HUES64 (cell line): ENCODE measurements around the gene MEGF6.

Source experiments
- H3K27ac ChIP-seq: 2 replicates; pipeline ENCODE4 v1.7.0; 2013; ENCODE audit warnings: low read depth, low read length, inconsistent platforms
- H3K27me3 ChIP-seq: 2 replicates; pipeline ENCODE4 v1.6.1; 2013; ENCODE audit warnings: mild to moderate bottlenecking, low read length; ENCODE audit not compliant: insufficient read depth
- H3K36me3 ChIP-seq: 2 replicates; pipeline ENCODE4 v1.6.1; 2013; ENCODE audit warnings: mild to moderate bottlenecking, low read length; ENCODE audit not compliant: insufficient read depth
- H3K4me1 ChIP-seq: 2 replicates; pipeline ENCODE4 v1.6.1; 2013; ENCODE audit warnings: mild to moderate bottlenecking, low read length, moderate library complexity; ENCODE audit not compliant: insufficient read depth
- H3K4me3 ChIP-seq: 2 replicates; pipeline ENCODE4 v1.5.1; 2013; ENCODE audit warnings: mild to moderate bottlenecking, low read length, moderate library complexity
- H3K9ac ChIP-seq: 2 replicates; pipeline ENCODE4 v1.6.1; 2013; ENCODE audit warnings: mild to moderate bottlenecking, low read depth, low read length
- H3K9me3 ChIP-seq: 2 replicates; pipeline ENCODE4 v1.6.1; 2013; ENCODE audit warnings: low read depth, low read length; ENCODE audit not compliant: insufficient read depth
- WGBS: fragments of 150-250, 120-280 bp; methylation state at CpG from one replicate; pipeline ENCODE4 v1.1.7; 2013; ENCODE audit warnings: missing lambda C conversion rate; 5-methylcytosine and 5-hydroxymethylcytosine counted together

MEGF6 gene

GRCh38 chr1:3597599-3597964 lies 13.7 kb downstream of the MEGF6 start:
- Histone ChIP-seq H3K4me3 (no peak overlapping the region), H3K9me3 (no peaks in the 10 kb centered on the region), H3K27me3 (no peaks in the 10 kb centered on the region), H3K36me3 (no peaks in the 10 kb centered on the region; the same call in 1 of the 2 replicates), H3K27ac (no peak overlapping the region), H3K4me1 (peaks cover 20% of the 10 kb centered on the region), H3K9ac (peak overlapping the region; percentile 22; the same call in 1 of the 2 replicates)
- WGBS: 65% methylated on average over 11 of the region's 11 CpGs

- Histone ChIP-seq H3K27ac (0 out of 2 replicates have a peak overlapping the region, but pooled peaks have one; percentile 18), H3K27me3 (no peaks in the 10 kb centered on the region), H3K9ac (peak overlapping the region; percentile 19; the same call in 1 of the 2 replicates), H3K4me1 (peaks cover 20% of the 10 kb centered on the region), H3K4me3 (no peak overlapping the region), H3K36me3 (no peaks in the 10 kb centered on the region; the same call in 1 of the 2 replicates), H3K9me3 (no peaks in the 10 kb centered on the region)
- WGBS: 92% methylated on average over 29 of the region's 29 CpGs
These were observed 14.4 kb downstream of the MEGF6 start for GRCh38 chr1:3596663-3597598.

DNA sequence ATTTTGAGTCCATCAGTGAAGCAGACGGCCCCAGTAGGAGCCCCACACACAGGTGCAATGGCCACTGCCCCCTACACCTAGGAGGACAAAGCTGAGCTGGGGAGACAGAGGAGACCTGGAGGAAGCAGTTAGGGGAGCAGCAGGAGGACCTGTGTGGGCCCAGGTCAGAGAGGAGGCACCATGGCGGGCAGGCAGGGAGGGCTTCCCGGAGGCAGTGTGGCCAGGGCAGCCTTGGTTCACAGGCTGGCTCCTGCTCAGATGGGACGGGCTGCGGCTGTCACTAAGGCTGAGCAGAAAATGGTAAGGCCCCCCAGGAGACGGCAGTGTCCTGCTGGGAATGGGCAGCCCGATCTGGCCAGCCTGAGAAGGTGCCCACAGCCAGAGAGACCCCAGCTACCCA lies 15.4 kb downstream of the MEGF6 start:
- peaks cover 20% of the 10 kb centered on the region for H3K4me1 ChIP-seq
- no peak overlapping the region; the same call in 1 of the 2 replicates for H3K9ac ChIP-seq
- no peaks in the 10 kb centered on the region; the same call in 1 of the 2 replicates for H3K36me3 ChIP-seq
- no peak overlapping the region for H3K27ac ChIP-seq
- no peaks in the 10 kb centered on the region for H3K9me3 ChIP-seq
- no peak overlapping the region for H3K4me3 ChIP-seq
- H3K27me3 ChIP-seq: no peaks in the 10 kb centered on the region
- WGBS: 91% methylated on average over 7 of the region's 7 CpGs

GRCh38 chr1:3594706-3595377 lies 16.5 kb downstream of the MEGF6 start:
- Histone ChIP-seq H3K4me3 (no peak overlapping the region), H3K9me3 (no peaks in the 10 kb centered on the region), H3K9ac (no peak overlapping the region), H3K27ac (no peak overlapping the region), H3K27me3 (no peaks in the 10 kb centered on the region), H3K36me3 (no peaks in the 10 kb centered on the region; the same call in 1 of the 2 replicates), H3K4me1 (peaks cover 23% of the 10 kb centered on the region)
- 91% methylated on average over 31 of the region's 31 CpGs for WGBS

GRCh38 chr1:3593745-3594144 lies 17.6 kb downstream of the MEGF6 start:
- Histone ChIP-seq H3K9me3 (no peaks in the 10 kb centered on the region), H3K4me1 (peaks cover 21% of the 10 kb centered on the region), H3K27me3 (no peaks in the 10 kb centered on the region), H3K9ac (no peak overlapping the region), H3K4me3 (no peak overlapping the region), H3K27ac (no peak overlapping the region), H3K36me3 (no peaks in the 10 kb centered on the region; the same call in 1 of the 2 replicates)
- WGBS: 79% methylated on average over 10 of the region's 10 CpGs

- H3K9ac ChIP-seq: no peak overlapping the region
- H3K27me3 ChIP-seq: no peaks in the 10 kb centered on the region
- H3K9me3 ChIP-seq: no peaks in the 10 kb centered on the region
- H3K4me1 ChIP-seq: peaks cover 17% of the 10 kb centered on the region; the same call in 1 of the 2 replicates
- 85% methylated on average over 13 of the region's 17 CpGs for WGBS
- H3K27ac ChIP-seq: no peak overlapping the region
- no peak overlapping the region for H3K4me3 ChIP-seq
- H3K36me3 ChIP-seq: no peaks in the 10 kb centered on the region; the same call in 1 of the 2 replicates
These were observed 18.0 kb downstream of the MEGF6 start for GRCh38 chr1:3593334-3593733.

DNA sequence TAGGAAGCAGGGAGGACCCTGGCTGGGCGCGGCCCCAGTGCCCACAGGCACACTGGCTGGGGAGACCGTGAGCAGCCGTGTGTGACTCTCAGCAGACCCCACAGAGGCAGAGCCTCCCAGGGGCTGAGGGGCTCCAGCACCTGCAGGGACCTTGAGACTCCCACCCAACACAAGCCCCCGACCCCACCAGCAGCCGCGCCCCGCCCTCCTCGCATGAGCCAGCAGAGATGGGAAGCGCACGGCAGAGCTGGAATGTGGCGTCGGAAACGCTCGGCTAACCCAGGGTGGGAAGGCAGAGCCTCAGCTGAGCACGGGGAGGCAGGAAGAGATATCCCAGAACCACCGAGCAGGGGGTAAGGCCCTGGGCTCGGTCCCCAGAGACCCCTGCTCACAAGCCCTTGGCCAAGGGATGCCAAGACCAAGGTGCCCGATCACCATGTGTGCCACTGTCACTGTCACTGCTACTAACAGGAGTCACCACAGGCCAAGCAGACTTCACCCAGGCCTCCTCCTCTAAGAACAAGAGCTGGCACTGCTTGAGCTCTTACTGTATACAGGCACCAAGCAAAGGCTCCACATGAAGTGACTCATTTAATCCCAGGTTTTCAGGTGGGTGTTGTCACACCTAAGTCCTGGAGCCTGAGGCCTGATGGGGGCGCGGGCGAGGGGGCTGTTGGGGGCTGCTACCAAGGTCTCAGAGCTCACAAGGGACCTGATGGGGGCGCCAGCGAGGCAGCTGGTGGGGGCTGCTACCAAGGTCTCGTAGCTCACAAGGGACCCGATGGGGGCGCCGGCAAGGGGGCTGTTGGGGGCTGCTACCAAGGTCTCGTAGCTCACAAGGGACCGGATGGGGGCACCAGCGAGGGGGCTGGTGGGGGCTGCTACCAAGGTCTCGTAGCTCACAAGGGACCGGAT lies 20.1 kb downstream of the MEGF6 start:
- 91% methylated on average over 33 of the region's 33 CpGs for WGBS
- peaks cover 10% of the 10 kb centered on the region; the same call in 1 of the 2 replicates for H3K4me1 ChIP-seq
- no peak overlapping the region for H3K4me3 ChIP-seq
- H3K36me3 ChIP-seq: no peaks in the 10 kb centered on the region; the same call in 1 of the 2 replicates
- no peak overlapping the region for H3K9ac ChIP-seq
- no peak overlapping the region for H3K27ac ChIP-seq
- no peaks in the 10 kb centered on the region for H3K9me3 ChIP-seq
- no peaks in the 10 kb centered on the region for H3K27me3 ChIP-seq

- Histone ChIP-seq H3K27ac (no peak overlapping the region), H3K9me3 (peaks cover 2% of the 10 kb centered on the region; the same call in 1 of the 2 replicates), H3K36me3 (peaks cover 3% of the 10 kb centered on the region; the same call in 1 of the 2 replicates), H3K4me1 (peaks cover 10% of the 10 kb centered on the region; the same call in 1 of the 2 replicates), H3K27me3 (no peaks in the 10 kb centered on the region), H3K4me3 (no peak overlapping the region), H3K9ac (no peak overlapping the region)
- 81% methylated on average over 27 of the region's 27 CpGs for WGBS
These were observed 21.1 kb downstream of the MEGF6 start for GRCh38 chr1:3590139-3590763.

DNA sequence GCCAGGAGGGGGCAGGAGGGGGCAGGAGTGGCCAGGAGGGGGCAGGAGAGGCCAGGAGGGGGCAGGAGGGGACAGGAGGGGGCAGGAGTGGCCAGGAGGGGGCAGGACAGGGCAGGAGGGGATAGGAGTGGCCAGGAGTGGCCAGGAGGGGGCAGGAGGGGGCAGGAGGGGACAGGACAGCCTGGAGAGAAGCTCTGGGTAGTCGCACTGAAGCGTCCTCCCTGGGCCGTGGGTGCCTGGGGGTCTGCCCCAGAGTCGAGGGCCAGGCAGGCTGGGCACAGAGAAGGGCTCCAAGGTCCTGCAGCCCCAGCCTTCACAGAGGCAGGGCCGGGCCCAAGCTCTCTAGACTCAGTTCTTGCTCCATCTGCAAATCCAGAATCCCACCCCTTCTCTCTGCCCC lies 22.9 kb downstream of the MEGF6 start:
- peaks cover 6% of the 10 kb centered on the region; the same call in 1 of the 2 replicates for H3K9me3 ChIP-seq
- no peak overlapping the region for H3K27ac ChIP-seq
- H3K9ac ChIP-seq: no peak overlapping the region
- WGBS: 94% methylated on average over 5 of the region's 5 CpGs
- H3K36me3 ChIP-seq: 0 out of 2 replicates have a peak, but pooled peaks cover 3% of the 10 kb centered on the region
- no peaks in the 10 kb centered on the region for H3K27me3 ChIP-seq
- H3K4me1 ChIP-seq: peaks cover 7% of the 10 kb centered on the region; the same call in 1 of the 2 replicates
- H3K4me3 ChIP-seq: no peak overlapping the region
